GM19467 (cell line): ENCODE data around the gene SPATA16.
"Not testable (repeated sequence)": the region's sequence is repeated elsewhere in the genome, so short reads cannot be mapped to it uniquely, and the experiment has no call there.

ENCODE experiments used
- ATAC-seq: cut with Tn5 transposase; IDR thresholded peaks from one replicate; pipeline ENCODE4 v1.9.1; 2021; ENCODE audit warnings: mild to moderate bottlenecking, moderate library complexity; ENCODE audit not compliant: unreplicated experiment

Gene SPATA16

DNA sequence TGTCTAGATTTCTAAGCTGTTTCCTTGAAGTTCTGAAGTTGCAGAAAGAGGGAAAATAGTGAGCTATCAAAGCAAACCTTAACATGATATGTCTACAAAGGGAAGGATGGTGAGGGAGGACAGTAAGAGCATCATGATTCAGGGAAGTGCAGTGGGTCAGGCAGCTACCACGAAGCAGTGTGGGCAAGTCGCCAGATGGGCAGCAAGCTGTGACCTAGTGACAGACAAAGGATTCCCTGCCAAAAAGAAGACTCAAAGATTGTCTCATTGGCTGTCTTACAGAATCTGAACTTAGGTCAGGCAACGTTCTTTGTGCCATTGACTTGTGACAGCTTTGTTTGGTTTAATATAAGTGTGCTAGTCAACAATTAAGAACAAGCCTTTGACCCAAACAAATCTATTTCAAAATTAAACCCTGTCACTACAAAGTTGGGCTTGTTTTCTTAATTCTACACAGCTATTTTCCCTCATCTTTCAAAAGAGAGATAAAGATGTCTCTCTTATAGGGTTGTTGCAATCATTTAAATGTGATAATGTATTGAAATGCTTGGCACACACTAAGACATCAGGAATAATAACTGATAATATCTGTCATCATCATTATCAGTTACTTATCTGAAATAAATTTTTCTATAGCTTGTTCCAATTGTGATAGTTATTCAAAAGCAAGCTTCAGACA, 237.3 kb downstream of the SPATA16 start:
- no peak for ATAC-seq

DNA sequence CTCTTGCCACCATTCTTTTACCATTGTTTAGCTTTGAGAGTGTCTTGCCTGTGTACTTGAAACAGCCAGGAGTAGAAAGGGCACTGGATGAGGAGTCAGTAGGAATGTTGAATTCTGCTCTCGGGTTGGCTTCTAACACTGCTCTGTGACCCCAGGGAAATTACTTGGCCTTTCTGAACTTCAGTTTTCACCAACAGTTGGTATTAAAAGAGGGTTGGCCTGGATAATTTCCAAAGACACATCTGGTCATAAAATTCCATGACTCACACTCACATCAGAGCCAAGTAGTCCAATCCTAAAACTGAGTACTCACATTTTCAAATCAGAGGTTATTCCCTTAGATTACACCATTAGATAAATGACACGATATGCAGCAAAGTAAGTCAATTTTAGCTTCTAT, 248.9 kb downstream of the SPATA16 start:
- no peak for ATAC-seq

DNA sequence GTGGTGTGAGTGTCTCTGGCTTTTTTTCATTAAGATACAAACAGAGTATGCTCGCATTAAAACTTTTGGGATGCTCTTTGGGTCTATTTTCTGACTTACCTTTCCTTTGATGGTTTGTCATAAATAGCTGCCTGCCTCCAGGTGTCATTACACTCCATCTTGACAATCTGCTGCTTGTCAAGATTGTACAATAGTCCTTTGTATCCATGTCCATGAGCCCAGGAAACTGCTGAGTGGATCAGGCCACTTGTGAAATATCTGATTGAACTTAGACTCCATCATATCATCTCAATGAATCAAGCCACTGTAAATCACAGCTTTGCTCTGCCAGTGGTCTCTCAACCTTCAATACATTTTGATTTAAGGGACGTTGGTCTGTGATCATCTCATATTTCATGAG, 255.3 kb downstream of the SPATA16 start:
- ATAC-seq: no peak

DNA sequence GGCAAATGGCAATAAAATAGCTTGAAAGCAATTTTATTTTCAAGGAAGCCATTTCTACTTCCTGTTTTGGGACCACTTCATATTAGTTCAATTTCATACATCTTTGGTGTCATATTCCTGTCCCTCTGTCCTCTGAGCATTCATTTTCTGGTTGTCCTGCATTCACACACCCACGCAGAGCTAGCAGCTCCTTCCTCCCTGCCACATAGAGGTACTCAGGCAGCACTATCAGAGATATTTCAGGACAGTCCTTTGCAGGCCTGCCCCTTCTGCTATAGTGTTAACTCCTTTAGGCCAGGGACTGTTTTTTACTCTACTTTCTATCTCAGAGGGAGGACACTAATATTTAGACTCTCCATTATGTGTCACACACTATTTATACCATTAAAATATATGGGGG, 258.5 kb downstream of the SPATA16 start:
- ATAC-seq: no peak

DNA sequence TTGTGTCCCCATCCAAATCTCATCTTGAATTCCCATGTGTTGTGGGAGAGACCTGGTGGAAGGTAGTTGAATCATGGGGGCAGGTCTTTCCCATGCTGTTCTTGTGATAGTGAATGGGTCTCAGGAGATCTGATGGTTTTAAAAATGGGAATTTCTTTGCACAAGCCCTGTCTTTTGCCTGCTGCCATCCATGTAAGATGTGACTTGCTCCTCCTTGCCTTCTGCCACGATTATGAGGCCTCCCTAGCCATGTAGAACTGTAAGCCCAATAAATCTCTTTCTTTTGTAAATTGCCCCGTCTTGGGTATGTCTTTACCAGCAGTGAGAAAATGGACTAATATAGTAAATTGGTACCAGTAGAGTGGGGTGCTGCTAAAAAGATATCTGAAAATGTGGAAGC, 261.7 kb downstream of the SPATA16 start:
- not testable (repeated sequence) for ATAC-seq

DNA sequence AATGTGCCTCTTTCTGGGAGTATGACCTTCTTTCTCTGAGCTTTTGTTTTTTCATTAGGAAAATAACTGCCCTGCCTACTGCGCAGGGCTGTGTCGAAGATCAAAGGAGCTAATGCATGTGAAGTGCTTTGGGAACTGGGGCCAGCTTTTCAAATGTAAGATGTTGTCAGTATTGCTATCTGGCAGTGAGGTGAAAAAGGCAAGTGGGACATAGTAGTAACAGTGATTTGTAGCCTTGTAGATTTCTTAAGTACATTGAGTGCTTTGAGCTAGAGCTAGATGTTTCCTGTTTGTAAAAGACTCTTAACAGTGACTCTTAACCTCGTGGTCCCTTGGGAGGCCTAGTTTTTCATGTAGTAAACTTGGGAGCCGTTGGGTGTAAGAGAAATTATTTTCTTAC, 264.0 kb downstream of the SPATA16 start:
- ATAC-seq: no peak

DNA sequence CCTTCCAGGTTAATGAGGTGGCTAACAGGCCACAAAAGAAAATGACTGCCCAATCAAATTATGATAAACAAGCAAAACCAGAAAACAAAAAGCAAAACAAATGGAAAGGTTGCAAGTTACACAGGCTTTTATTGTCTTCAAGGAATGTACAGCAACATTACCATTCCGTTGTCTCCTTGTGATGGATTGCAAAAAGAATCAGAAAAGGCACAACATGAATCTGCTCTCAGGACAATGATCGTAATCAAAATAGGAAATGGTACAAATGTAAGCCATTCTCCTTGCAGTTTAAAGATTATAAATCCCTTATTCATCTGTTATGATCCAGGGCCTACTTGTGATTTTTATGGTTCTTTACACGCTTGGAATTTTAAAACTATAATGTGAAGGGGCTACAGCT, 264.7 kb downstream of the SPATA16 start:
- ATAC-seq: no peak

DNA sequence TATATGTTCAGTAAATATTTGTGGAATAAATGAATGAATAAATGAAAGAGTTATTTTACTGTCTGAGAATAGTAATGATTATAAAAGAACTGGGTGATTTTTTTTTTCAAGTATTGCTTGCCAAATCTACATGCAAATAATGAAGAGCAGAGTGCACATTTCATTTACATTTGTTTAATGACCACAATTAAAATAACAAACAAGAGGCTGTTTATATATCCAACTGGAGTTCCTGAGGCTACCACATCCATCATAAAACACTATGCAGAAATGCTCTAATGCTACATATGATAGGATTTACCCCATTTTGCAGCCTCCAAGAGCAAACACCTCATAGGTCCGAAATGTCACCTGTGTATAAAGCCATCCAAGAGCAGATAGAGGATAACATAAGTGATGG, 266.0 kb downstream of the SPATA16 start:
- ATAC-seq: no peak

DNA sequence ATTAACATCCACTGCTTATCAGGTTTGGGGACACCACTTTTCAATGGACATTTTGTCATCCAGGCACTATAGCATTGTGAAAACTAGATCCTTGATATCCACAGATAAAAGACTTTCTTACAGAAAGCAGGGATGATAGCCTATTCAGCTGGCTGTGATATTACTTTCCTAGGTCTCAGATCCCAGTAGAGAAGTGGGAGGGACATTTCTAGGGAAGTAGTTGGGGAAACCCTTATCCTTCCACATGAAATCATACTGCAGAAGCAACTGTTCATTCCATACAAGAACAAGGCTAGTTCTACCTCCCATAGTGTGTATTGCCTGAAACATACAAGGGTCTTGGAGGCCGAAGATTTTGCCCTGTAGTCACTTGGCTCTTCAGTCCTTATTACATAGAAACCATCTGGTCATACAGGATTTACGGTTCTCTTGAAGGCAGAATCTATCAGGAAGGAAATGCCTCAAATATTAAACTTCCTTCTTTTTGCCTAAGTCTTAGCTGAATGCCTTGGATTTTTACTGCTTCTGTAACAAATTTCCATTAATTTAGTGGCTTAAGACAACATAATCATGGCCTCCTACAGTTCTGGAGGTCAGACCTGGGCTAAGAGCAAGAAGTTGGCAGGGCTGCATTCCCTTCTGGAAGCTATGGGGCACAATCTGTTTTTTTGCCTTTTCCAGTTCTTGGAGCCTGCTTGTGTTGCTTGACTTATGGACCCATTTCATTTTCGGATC, 271.1 kb downstream of the SPATA16 start:
- ATAC-seq: no peak

DNA sequence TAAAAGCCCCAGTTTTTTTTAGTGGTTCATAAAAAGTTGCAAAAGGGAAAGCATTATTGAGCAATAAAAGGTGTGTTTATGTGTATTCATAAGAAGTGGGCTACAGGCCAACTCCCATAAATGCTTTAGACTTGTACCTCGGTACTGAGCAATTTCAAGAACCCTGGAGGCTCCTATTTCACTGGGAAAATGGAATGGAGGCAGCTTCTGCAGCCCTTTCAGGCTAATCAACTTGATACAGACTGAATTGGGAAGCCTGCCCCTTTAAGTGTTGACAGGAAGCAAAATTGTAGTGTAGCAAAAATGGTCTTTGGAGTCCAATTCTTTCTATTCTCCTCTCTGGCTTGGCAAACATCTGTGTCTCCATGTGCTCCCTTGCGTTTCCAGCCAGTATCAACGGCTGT, 271.7 kb downstream of the SPATA16 start:
- no peak for ATAC-seq

DNA sequence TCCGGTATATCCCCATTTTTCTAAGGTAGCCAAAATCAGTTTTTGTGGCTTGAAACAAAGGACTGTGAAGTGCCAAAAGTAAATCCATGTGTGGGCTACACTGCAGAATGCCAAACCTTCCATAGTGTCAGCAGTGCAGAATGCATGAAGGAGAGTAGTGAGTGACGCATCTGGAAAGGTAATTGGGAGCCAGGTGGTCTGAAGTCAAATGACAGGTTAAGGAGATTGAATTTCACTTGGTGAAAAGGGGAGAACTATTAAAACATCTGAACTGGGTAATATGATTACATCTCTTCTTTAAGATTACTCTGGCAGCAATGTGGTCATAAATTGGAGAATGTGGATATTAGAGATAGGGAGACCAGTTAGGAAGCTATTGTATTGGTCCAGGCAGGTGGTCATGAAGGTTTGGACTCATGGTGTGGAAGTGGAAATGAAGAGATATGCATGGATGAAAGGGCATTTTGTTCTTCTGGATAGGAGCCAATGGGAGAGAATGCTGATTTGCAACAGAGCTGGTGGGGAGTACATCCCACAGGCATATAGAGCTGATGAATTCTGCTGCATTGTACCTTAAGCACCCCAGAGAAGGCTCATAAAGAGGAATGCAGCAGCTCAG, 272.3 kb downstream of the SPATA16 start:
- no peak for ATAC-seq

DNA sequence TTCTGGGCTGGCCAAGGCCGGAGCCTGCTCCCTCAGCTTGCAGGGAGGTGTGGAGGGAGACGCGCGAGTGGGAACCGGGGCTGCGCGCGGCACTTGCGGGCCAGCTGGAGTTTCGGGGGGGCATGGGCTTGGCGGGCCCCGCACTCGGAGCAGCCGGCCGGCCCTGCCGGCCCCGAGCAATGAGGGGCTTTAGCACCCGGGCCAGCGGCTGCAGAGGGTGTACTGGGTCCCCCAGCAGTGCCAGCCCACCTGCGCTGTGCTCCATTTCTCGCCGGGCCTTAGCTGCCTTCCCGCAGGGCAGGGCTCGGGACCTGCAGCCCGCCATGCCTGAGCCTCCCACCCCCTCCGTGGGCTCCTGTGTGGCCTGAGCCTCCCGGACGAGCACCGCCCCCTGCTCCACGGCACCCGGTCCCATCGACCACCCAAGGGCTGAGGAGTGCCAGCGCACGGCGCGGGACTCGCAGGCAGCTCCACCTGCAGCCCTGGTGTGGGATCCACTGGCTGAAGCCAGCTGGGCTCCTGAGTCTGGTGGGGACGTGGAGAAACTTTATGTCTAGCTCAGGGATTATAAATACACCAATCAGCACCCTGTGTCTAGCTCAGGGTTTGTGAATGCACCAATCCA, 274.2 kb downstream of the SPATA16 start:
- ATAC-seq: not testable (repeated sequence)

DNA sequence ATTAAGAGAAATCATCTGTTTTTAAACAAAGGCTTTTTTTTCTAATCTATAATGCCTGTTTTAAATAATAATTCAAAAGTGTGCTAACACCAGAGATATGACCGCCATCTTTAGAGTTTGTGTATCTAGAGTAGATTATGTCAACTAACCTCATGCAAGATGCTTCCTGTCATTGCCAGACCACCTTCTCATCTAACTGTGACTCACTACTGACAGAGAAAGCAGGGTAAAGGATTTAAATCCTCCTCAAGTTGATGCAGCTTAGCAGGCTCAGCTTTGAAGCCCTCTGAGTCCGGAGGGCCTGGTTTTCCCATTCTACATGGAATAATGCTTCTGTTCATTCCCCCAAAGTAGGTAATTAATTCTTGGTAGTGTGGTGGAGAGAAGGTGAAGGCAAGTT, 282.0 kb downstream of the SPATA16 start:
- ATAC-seq: no peak

DNA sequence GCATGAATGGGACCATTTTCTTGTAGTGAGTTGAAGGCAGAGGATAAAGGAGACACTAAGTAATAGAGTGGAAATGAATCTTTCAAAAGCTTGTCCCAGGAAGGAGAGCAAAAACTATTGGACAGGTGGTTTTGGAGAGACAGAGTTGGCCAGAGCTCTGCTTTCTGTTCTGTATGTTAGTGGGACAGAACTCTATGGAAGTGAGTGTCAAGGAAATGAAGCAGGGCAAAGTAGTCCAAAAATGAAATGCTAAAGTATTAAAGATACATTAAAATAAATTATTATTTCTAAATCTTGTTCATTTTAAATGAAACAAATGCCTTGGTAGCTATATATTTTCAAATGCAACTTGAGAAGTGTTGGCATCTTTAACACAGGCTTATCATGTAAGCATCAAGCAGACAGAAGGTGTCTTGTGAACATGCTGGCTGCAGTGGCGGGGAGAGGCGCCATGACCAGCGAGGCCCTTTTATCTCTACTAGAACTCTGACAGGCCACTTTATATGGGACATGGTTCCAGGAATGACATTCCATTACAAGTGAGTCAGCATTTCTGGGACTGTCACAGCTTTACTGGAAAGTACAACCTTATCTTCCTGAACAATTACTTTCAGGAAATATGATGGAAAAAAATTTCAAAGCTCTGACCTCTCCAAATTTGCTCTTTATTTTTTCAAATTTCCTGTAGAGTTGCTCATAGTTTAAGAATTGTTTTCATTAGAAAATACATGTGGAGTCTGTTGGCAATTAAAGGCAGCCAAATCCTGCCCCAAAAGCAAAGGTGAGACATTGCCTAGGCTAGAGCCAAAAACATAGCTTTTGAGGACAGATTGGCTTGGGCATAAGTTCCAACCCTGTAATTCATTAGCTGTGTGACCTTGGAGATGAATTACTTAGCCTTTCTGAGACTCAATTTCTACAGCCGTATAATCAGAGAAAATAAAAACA, 284.0 kb downstream of the SPATA16 start:
- ATAC-seq: no peak

DNA sequence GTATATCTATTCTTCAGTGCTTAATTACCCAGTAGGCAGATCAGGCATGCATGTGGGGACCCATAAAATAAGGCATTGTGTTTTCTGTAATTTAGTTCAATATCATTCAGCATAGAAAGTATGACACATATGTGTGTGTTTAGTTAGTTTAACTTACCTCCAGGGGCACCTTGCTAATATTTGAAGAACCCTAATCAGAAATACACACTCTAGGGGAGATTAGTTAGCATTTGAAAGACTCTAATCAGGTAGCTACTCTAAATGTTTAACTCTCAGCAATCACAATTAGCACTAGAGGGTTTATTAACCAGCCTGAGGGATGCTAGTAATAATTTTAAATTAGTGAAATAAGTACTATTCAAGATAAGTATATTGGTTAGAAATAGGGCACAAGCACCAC, 286.0 kb downstream of the SPATA16 start:
- ATAC-seq: no peak

DNA sequence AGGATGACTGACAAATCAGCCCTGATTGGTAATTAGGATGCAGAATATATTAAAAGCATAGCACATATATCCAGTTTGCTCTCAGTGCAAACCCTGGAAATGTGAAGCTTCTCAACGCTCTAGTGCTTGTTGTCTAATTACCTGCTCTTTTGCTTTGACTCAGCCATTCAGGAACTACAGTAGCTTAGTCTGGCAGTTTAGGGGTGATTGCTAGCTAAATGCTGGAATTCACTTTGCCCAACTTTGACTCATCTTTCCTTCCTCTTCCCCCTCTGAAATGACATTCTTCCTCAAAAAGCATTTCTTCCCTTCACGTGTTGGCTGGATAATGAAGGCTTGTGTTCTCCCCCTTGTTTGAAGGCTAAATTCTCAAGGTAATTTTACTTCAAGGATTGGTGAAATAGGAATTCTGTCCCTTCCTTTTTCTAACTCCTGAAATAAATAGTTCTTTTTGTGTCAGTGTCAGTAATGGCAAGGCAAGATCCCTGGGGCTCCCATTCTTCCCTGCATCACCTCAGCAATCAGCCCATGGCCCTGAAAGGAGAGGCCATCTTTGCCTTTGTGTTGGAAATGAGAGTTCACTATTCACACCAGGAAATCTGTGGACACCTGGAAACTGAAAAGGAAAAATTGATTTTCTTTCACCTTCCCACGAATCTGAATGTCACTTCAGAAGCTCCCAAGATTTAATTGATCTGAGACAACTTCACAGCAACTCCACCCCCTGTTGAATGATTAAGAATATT, 286.9 kb downstream of the SPATA16 start:
- no peak for ATAC-seq

DNA sequence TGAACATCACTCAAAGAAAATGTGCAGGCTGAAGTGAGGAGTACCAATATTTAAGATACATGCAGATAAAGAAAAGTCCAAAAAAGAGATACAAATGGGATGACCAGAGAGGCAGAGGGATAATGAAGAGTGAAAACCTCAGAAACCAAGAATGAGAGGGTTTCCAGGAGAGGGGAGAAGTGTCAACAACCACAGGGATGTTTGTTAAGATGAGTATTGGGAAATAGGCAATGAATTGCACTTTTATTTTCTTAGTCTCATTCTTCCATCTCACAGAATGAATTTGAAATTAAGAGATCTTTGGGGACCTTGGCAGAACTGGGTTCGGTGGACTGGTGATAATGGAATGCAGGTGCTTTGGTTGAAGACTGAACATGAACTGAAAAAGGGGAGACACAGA, 288.0 kb downstream of the SPATA16 start:
- ATAC-seq: no peak

DNA sequence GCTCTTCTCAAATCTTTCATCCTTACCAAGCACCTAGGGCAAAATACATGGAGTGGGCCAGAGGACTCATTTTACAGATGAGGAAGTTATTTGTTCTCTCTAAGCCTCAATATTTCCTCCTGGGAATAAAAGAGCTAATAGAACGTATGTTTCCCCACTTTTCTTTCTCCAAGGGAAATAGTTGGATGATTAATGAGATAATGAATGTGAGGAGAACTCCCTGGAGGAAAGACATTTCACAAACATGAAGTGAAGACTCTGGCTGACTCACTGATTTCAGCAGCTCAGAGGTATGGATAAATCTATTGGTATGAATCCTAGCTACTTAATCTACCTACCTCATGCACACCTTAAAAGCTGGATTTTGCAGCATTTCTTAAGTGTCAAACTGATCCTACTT, 292.1 kb downstream of the SPATA16 start:
- ATAC-seq: no peak

DNA sequence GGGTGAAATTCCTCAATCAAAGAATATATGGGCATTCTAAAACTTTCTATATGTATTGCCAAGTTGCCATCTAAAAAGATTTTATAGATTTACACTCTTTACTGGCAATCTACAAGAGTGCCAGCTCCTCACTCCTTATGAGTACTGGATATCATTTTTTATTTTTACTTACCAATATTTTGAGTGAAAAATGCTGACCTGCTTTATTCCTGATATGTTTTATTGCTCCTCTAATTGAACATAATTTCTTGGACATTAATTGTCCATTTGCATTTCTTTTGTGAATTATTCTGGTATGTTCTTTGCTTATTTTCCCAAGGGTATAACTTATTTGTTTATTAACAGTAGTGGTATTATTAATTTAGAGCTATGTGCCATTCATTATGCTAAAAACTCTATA, 293.7 kb downstream of the SPATA16 start:
- ATAC-seq: no peak

DNA sequence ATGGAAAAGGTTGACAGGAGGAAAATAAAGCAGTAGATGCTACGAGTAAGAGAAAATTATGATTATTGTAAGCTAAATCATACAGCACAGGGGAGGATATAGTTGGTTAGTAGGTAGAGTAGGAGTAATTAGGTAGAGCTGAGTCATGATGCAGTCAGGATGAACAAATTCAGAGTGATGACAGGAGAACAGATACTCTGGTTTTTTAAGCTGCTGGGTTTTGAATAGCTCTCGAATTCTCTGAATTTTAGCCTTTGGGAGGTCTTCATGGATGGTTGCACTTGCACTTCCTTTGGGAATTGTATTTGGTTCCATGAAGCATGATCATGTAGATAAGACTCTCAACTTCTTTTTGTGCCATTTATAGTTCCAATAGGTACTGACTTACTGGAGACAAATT, 294.3 kb downstream of the SPATA16 start:
- ATAC-seq: no peak
